ENCODE results near the gene ARVCF.

DNA sequence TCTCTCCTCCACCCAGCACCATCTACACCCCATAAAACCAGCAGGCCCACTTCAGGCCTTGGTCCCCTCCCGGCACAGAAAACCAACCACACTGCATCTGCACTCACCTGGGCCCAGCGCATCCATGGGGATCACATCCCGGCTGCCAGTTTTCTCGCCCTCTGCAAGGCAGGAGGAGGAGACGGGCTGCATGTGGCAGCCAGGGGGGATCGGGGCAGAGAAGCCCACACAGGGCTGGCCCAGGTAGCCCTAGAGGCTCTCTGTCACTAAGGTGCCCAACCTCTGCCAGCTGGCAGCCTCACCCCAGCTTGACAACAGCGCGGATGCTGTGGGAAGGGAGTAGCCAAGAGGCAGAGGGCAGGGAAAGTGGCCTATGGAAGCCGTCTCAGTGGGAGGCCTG lies 44.4 kb downstream of the ARVCF start:
- TF ChIP-seq, protein P1, sequence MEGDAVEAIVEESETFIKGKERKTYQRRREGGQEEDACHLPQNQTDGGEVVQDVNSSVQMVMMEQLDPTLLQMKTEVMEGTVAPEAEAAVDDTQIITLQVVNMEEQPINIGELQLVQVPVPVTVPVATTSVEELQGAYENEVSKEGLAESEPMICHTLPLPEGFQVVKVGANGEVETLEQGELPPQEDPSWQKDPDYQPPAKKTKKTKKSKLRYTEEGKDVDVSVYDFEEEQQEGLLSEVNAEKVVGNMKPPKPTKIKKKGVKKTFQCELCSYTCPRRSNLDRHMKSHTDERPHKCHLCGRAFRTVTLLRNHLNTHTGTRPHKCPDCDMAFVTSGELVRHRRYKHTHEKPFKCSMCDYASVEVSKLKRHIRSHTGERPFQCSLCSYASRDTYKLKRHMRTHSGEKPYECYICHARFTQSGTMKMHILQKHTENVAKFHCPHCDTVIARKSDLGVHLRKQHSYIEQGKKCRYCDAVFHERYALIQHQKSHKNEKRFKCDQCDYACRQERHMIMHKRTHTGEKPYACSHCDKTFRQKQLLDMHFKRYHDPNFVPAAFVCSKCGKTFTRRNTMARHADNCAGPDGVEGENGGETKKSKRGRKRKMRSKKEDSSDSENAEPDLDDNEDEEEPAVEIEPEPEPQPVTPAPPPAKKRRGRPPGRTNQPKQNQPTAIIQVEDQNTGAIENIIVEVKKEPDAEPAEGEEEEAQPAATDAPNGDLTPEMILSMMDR (IDR thresholded peaks at IDR 0.05; ENCODE audit: poor library complexity, severe bottlenecking): no peak
- no peak for TF ChIP-seq MXI1 (conservative IDR thresholded peaks at IDR 0.05; ENCODE audit: poor library complexity, severe bottlenecking)
- TF ChIP-seq SMC3 (conservative IDR thresholded peaks at IDR 0.05; ENCODE audit: poor library complexity): no peak
- no peak for TF ChIP-seq TAF1 (IDR thresholded peaks at IDR 0.05; ENCODE audit: low read depth)
- no peak for TF ChIP-seq EP300 (conservative IDR thresholded peaks at IDR 0.05; ENCODE audit: poor library complexity, severe bottlenecking)

Measured in neural cell (in vitro differentiated cells).